Right lobe of liver (tissue), 4 donors: ENCODE measurements around the gene STK11IP.

ENCODE experiments used
- POLR2A ChIP-seq: fragments of 450-650 bp; IDR thresholded peaks from one replicate; pipeline ENCODE4 v1.6.1; 2017; ENCODE audit warnings: antibody characterized with exemption, mild to moderate bottlenecking
- TF ChIP-seq, protein P1 (sequence below), 4 donors: fragments of 200-600 bp in 3 of 4; fragments of 450-650 bp in 1 of 4; IDR thresholded peaks; one replicate each; pipeline versions ENCODE4 v1.5.1 to v1.8.0; 2016 to 2022; ENCODE audit warnings: antibody characterized with exemption in 4 of 4, mild to moderate bottlenecking in 2 of 4
- donor health status: DM: no; HTN: no; CAD: no.
- donor health status: DM: no; HTN: no; CAD: no.
- donor health status: DM: no; HTN: yes; CAD: no.

DNA sequence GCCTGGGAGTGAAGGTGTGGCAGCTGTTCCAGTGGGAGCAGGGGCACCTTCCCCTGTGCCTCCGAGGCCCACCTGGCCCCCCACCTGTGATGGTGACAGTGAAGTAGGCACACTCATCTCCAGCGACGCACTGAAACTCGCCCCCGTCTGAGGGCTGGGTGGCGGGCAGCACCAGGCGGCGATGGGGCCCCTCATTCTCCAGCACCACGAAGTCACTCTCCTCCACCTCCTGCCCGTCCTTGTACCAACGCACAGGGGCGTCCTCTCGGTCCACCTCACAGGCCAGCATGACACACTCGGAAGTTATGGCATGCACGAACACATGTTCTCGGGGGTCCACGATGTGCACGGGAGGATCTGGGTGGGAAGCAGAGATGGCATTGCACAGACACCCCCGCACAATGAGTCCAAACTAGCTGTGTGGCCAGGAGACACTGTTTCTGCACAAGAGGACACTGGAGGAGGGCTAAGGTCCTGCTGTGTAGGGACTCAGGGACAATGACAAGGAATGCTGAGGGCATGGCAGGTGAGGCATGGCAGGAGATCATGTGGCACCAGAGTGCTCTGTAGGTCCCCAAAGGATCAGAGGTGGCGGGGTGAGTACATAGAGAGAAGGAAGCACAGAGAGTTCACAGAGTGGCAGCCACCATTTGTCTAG lies 34.3 kb upstream of the STK11IP start:
- TF ChIP-seq, protein P1, sequence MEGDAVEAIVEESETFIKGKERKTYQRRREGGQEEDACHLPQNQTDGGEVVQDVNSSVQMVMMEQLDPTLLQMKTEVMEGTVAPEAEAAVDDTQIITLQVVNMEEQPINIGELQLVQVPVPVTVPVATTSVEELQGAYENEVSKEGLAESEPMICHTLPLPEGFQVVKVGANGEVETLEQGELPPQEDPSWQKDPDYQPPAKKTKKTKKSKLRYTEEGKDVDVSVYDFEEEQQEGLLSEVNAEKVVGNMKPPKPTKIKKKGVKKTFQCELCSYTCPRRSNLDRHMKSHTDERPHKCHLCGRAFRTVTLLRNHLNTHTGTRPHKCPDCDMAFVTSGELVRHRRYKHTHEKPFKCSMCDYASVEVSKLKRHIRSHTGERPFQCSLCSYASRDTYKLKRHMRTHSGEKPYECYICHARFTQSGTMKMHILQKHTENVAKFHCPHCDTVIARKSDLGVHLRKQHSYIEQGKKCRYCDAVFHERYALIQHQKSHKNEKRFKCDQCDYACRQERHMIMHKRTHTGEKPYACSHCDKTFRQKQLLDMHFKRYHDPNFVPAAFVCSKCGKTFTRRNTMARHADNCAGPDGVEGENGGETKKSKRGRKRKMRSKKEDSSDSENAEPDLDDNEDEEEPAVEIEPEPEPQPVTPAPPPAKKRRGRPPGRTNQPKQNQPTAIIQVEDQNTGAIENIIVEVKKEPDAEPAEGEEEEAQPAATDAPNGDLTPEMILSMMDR (IDR thresholded peaks at IDR 0.05), result no peak
- TF ChIP-seq POLR2A, result no peak
